ENCODE data around the gene C3AR1.
A peak's percentile ranks its signal among the peaks of the same experiment; 100 is the strongest.
"Not testable (repeated sequence)": the region's sequence is repeated elsewhere in the genome, so short reads cannot be mapped to it uniquely, and the experiment has no call there.

The C3AR1 gene

DNA sequence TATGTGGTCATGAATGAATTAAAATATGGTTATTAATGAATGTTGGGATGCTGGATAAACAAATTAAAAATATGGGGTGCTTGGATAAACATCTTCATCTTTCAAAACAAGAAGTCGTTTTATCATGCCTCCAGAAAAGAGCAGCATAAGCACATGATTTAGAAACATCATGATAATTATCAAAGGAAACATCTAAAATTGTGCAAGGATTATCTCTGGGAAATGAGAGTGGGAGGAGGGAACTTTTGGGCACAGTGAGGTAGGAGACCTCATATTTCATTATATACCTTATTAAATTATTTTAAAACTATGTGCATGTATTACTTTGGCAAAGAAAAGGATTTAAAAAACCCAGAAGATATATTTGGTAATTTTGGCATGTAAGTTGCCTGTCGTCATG is 8.9 kb downstream of the C3AR1 start:
- DNase-seq: no peak

GRCh38 chr12:8054816-8055215 is 11.3 kb downstream of the C3AR1 start:
- no peak for DNase-seq

GRCh38 chr12:8052679-8053078 is 13.5 kb downstream of the C3AR1 start:
- DNase-seq: no peak

- no peak for DNase-seq
These were observed 15.4 kb downstream of the C3AR1 start for GRCh38 chr12:8050600-8051250.

- DNase-seq: no peak
These were observed 17.3 kb downstream of the C3AR1 start for GRCh38 chr12:8048906-8049305.

DNA sequence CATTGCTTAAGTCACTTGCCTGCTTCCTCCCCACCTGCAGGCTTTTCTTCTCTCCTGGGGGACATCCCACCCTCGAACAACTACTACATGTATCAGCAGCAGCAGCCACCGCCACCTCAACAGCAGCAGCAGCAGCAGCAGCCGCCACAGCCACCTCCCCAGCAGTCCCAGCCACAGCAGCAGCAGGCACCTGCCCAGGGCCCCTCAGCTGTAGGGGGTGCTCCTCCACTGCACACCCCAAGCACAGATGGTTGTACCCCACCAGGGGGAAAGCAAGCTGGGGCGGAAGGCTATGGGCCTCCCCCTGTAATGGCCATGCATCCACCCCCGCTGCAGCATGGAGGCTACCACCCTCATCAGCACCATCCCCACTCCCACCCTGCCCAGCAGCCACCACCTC is 18.3 kb downstream of the C3AR1 start:
- DNase-seq: no peak

- DNase-seq: peak; percentile 70
These were observed 19.9 kb downstream of the C3AR1 start for GRCh38 chr12:8045952-8046944.

- DNase-seq: no peak
These were observed 25.4 kb downstream of the C3AR1 start for GRCh38 chr12:8040791-8041190.

DNA sequence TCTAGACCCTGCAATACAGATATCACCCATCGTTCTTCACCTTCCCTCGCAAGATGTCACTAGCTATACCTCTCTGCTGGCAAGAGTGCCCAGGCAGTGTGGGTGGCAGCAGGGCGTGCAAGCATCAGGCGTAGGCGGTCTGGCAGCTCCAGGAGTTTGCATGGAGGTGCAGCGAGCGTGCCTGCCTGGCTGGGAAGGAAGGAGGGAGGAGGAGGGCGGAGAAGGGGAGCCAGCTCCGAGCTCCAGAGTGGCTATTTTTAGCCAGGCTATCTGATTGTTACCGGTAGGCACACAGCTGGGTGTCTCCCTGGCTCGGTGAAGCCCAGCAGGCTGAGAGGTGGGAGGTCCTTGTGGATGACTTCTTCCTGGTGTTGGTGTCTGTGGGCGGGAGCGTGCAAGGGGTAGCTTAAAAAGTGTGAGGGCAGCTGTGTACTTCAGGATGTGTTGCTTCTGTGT is 27.5 kb downstream of the C3AR1 start:
- DNase-seq: no peak

DNA sequence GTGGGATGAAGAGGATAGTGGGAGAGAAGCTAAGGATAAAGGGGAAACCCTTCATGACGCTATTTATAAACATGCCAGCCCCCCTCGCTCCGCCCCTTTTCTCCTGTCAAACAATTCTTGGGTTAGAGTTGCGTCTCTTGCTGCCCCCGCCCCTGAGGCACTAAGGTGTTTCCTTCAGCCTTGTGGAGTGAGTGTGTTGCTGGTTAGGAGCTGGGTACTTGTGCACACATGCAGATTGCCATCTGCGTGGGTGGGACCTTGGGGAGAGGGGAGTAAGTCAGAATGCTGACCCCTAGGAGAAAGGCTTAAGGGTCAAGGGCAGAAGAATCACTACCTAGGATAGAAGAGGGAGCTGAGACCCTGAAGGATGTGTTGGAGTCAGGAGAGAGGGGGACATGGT is 28.2 kb downstream of the C3AR1 start:
- no peak for DNase-seq

- no peak for DNase-seq
These were observed 29.0 kb downstream of the C3AR1 start for GRCh38 chr12:8037046-8037663.

- DNase-seq: no peak
These were observed 29.8 kb downstream of the C3AR1 start for GRCh38 chr12:8036346-8036745.

- no peak for DNase-seq
These were observed 30.6 kb downstream of the C3AR1 start for GRCh38 chr12:8035440-8036010.

DNA sequence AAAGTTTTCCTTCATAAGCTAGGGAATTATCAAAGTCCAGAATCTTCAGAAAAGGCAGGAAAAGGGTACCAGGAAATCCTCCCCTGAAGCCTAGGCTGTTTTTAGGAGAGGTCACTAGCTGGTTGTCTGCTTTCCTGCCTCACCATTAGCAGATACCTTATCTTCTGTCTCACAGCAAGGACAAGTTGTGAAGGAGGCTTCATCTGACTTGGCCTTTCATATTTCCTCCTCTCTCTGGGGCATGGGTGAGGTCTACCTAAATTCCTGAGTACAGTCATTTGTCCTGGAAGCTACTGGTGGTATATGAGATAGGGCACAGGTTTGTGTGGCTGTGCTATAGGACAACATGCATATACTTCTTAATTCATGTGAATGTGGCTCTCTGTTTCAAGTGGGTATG is 31.4 kb downstream of the C3AR1 start:
- no peak for DNase-seq

GRCh38 chr12:8033153-8034044 is 32.8 kb downstream of the C3AR1 start:
- no peak for DNase-seq

DNA sequence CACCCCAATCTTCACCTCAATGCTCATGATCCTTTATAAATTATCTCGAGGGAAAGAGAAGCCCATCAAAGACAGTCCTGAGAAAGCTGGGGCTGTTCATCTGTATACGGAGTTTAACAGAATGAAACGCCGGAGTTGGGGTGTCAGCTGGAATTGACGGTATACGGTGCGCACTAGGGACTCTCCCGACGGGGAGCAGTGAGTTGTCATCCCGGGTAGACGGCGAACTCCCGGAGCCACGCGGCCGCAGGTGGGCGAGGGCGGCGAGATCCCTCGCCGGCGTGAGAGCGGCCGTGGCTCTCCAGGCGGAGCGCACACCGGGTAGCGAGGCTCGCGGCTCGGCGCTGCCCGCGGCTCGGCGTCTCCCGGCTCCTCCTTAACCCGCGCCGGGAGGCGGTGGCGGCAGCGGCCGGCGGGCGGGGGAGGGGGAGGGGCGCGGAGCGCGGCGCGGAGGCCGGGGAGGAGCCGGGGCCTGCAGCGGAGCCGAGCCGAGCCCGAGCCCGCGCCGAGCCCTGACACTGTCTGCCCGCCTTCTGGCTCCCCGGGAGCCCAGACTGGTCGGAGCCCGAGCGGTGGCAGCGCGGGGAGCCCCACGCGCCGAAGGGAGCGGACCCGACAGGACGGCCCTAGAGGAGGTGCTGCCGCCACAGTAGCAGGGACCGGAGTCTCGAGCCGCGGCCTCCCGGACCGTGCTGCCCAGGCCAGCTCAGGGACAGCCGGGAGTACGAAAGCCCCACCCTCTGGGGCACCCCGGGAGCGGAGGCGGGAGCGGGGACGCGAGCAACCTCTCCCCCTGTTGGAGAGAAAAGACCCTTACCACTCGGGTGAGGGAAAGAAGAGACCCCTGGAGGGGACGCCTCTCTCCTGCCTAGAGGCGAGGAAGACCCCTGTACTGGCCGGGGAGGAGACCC is 33.7 kb downstream of the C3AR1 start, which contains the start of gene FOXJ2:
Gene FOXJ2 (plus strand): TSS at position 475 of the 911 bp plus-strand sequence. CDS start 7,117 bp downstream, outside the sequence.
- DNase-seq: peak; percentile 48

GRCh38 chr12:8031872-8032241 is 34.3 kb downstream of the C3AR1 start:
- no peak for DNase-seq

- DNase-seq: not testable (repeated sequence)
These were observed 35.1 kb downstream of the C3AR1 start for GRCh38 chr12:8031017-8031416.

- no peak for DNase-seq
These were observed 36.0 kb downstream of the C3AR1 start for GRCh38 chr12:8030189-8030588.

- no peak for DNase-seq
These were observed 37.9 kb downstream of the C3AR1 start for GRCh38 chr12:8028267-8028666.

GRCh38 chr12:8027856-8028255 is 38.3 kb downstream of the C3AR1 start:
- no peak for DNase-seq

All from KG1 (cell line).